ENCODE measurements around the gene ANO3. TPM values are rescaled to one million over a fixed set of nuclear protein-coding genes. Genes with fewer than 3 reads are reported as not detected.

ANO3 gene
- total RNA-seq, 1 donor from 2014 or later: not detected

GRCh38 chr11:26557666-26558065 is 225.7 kb downstream of the ANO3 start:
- DNase-seq (ENCODE audit: low read depth): no peak
- no peak for TF ChIP-seq CTCF (conservative IDR thresholded peaks at IDR 0.05; ENCODE audit: low read depth, low read length)
- H3K4me3 ChIP-seq (ENCODE audit: low read depth, low read length): no peak overlapping the region

GRCh38 chr11:26558190-26558589 is 226.3 kb downstream of the ANO3 start:
- no peak for DNase-seq (ENCODE audit: low read depth)
- H3K4me3 ChIP-seq (ENCODE audit: low read depth, low read length): no peak overlapping the region
- TF ChIP-seq CTCF (conservative IDR thresholded peaks at IDR 0.05; ENCODE audit: low read depth, low read length): no peak

- H3K4me3 ChIP-seq (ENCODE audit: low read depth, low read length): no peak overlapping the region
- DNase-seq (ENCODE audit: low read depth): no peak
- no peak for TF ChIP-seq CTCF (conservative IDR thresholded peaks at IDR 0.05; ENCODE audit: low read depth, low read length)
Observed at GRCh38 chr11:26569646-26570045, 237.7 kb downstream of the ANO3 start.

- no peak for TF ChIP-seq CTCF (conservative IDR thresholded peaks at IDR 0.05; ENCODE audit: low read depth, low read length)
- DNase-seq (ENCODE audit: low read depth): no peak
- H3K4me3 ChIP-seq (ENCODE audit: low read depth, low read length): peak within 1 kb of the TSS; percentile 9
Observed at GRCh38 chr11:26571861-26572654, 240.1 kb downstream of the ANO3 start, which contains the start of gene MUC15. TSS of gene MUC15 (minus strand) at chr11:26572263. CDS start at chr11:26567094, 5,169 bp downstream.

GRCh38 chr11:26572770-26573402 is 241.0 kb downstream of the ANO3 start:
- DNase-seq (ENCODE audit: low read depth): no peak
- no peak for TF ChIP-seq CTCF (conservative IDR thresholded peaks at IDR 0.05; ENCODE audit: low read depth, low read length)
- H3K4me3 ChIP-seq (ENCODE audit: low read depth, low read length): peak overlapping the region; percentile 9

- TF ChIP-seq CTCF (conservative IDR thresholded peaks at IDR 0.05; ENCODE audit: low read depth, low read length): no peak
- no peak for DNase-seq (ENCODE audit: low read depth)
- H3K4me3 ChIP-seq (ENCODE audit: low read depth, low read length): no peak overlapping the region
Observed at GRCh38 chr11:26573896-26574295, 242.0 kb downstream of the ANO3 start.
